Adrenal gland (tissue), 12 donors: Measurements from ENCODE around the gene FOXP4. TPM values are rescaled to one million over a fixed set of nuclear protein-coding genes. Genes with fewer than 3 reads are reported as not detected.

Experiments used
- DNase-seq, 7 donors: peaks; one replicate each; pipeline ENCODE4 v3.0.0-alpha.2; 2019 to 2020
- H3K27ac ChIP-seq, 5 donors: fragments of 200-600 bp; sonication (generic) in 4 of 5; 1 replicate in 3 of 5; 2 replicates in 2 of 5; pipeline versions ENCODE4 v1.5.1 to v1.8.0; 2016 to 2020; ENCODE audit warnings: mild to moderate bottlenecking in 1 of 5
- H3K27me3 ChIP-seq: fragments of 200-600 bp; 2 replicates; pipeline ENCODE4 v1.8.0; 2021
- H3K36me3 ChIP-seq, 2 donors: fragments of 200-600 bp; replicated peaks in 1 of 2; 1 replicate in 1 of 2; 2 replicates in 1 of 2; pipeline versions ENCODE4 v1.5.1 to v1.8.0; 2018 to 2022
- H3K4me1 ChIP-seq, 2 donors: fragments of 200-600 bp; replicated peaks in 1 of 2; 1 replicate in 1 of 2; 2 replicates in 1 of 2; pipeline versions ENCODE4 v1.5.1 to v1.8.0; 2018 to 2021
- H3K4me3 ChIP-seq, 4 donors: fragments of 200-600 bp; sonication (generic) in 3 of 4; one replicate each; pipeline ENCODE4 v1.5.1; 2016 to 2018
- H3K9me3 ChIP-seq, 3 donors: fragments of 200-600 bp; sonication (generic) in 1 of 3; replicated peaks in 1 of 3; 1 replicate in 2 of 3; 2 replicates in 1 of 3; pipeline versions ENCODE4 v1.5.1 to v1.8.0; 2016 to 2021
- CTCF ChIP-seq, 6 experiments: fragments of 450-650 bp in 4 of 6; fragments of 200-600 bp in 2 of 6; sonication (generic) in 1 of 6; IDR thresholded peaks; 1 replicate in 5 of 6; 2 replicates in 1 of 6; pipeline versions ENCODE4 v1.5.1 to v1.8.0; 2016 to 2021; ENCODE audit warnings: antibody characterized with exemption in 6 of 6, mild to moderate bottlenecking in 2 of 6, moderate library complexity in 1 of 6
- POLR2A ChIP-seq, 2 donors: fragments of 450-650 bp; IDR thresholded peaks; one replicate each; pipeline ENCODE4 v1.6.1; 2017; ENCODE audit warnings: antibody characterized with exemption in 2 of 2, mild to moderate bottlenecking in 2 of 2, moderate library complexity in 1 of 2
- WGBS, 4 donors: extraction: QIAGEN DNeasy Blood & Tissue Kit in 2 of 4; methylation state at CpG; one replicate each; pipeline versions ENCODE4 v1.1.5 to v1.1.7; 2013 to 2017; 5-methylcytosine and 5-hydroxymethylcytosine counted together
- intact Hi-C, 2 donors: fragments of 100-400 bp; cut with DNase I; formaldehyde crosslinking; loops; one replicate each; pipeline versions ENCODE4 v1.14.1 to v1.15.0; 2022 to 2023
- polyA plus RNA-seq, 3 donors: library from polyadenylated mRNA; stranded (reverse); fragments of 200-250 nt in 2 of 3; fragments of 350-450 nt in 1 of 3; fragmentation: Illumina TruSeq in 1 of 3; extraction: RNeasy Lipid Tissue Mini Kit (QIAGEN cat#74804) in 1 of 3; gene quantifications; one replicate each; pipeline ENCODE4 v1.2.3, GENCODE V29; 2013 to 2014
- total RNA-seq, 9 donors: library from RNA; depleted of rRNA in 4 of 9; stranded (reverse); fragments of >200 nt in 4 of 9; fragments of 120-200 nt in 1 of 9; fragmentation: NEBNext Ultra II Directional in 1 of 9; extraction: Animal tissue kit (Norgen Biotek cat#: 25700) in 1 of 9; gene quantifications; one replicate each; pipeline versions ENCODE4 v1.1.0 to v1.2.4, GENCODE V29; 2013 to 2023
- donor health status: healthy with polysubstance abuse.
- donor health status: Bipolar disorder and iron deficiency.
- donor health status: DM: yes; HTN: yes; CAD: no.
- donor health status: DM: no; HTN: no; CAD: no.
- donor health status: DM: no; HTN: no; CAD: no.
- donor health status: DM: yes; HTN: yes; CAD: no.

The FOXP4 gene
- total and polyA plus RNA-seq, 12 donors = 1.6 to 18.2 (median 11.3) TPM

- WGBS, 4 donors = 90 to 97% (median 94%) methylated on average over 9 to 15 of the region's 15 CpGs
- DNase-seq = no peak
- intact Hi-C loops = loop anchor here (5.0 kb wide), 3 partner anchors 132 to 222 kb away; no protein-coding TSS in a partner anchor
- H3K36me3 ChIP-seq = peaks cover 0 to 13% of the 10 kb centered on the region in 2 donors
- no peaks in the 10 kb centered on the region for H3K27me3 ChIP-seq
- H3K9me3 ChIP-seq = no peaks in the 10 kb centered on the region
- no peak overlapping the region for H3K4me3 ChIP-seq
- no peak for TF ChIP-seq POLR2A (IDR thresholded peaks at IDR 0.05)
- TF ChIP-seq CTCF (IDR thresholded peaks at IDR 0.05) = no peak
- H3K27ac ChIP-seq = no peak overlapping the region
- no peaks in the 10 kb centered on the region for H3K4me1 ChIP-seq
These were observed 48.6 kb downstream of the FOXP4 start for GRCh38 chr6:41594766-41595165.

- TF ChIP-seq POLR2A (IDR thresholded peaks at IDR 0.05) = no peak
- TF ChIP-seq CTCF (IDR thresholded peaks at IDR 0.05) = no peak
- Histone ChIP-seq H3K4me1 (no peaks in the 10 kb centered on the region), H3K4me3 (no peak overlapping the region), H3K27ac (no peak overlapping the region), H3K9me3 (no peaks in the 10 kb centered on the region), H3K36me3 (peaks cover 0 to 13% of the 10 kb centered on the region in 2 donors), H3K27me3 (no peaks in the 10 kb centered on the region)
- 87 to 97% (median 91%) methylated on average over 5 to 6 of the region's 6 CpGs for WGBS, 4 donors
- intact Hi-C loops = no loop called here
- no peak for DNase-seq
These were observed 49.0 kb downstream of the FOXP4 start for GRCh38 chr6:41595166-41595565.

GRCh38 chr6:41596096-41596685, 50.0 kb downstream of the FOXP4 start:
- DNase-seq = peak in 1 of 7 donors; percentile 33
- no peaks in the 10 kb centered on the region for H3K4me1 ChIP-seq
- H3K9me3 ChIP-seq = no peaks in the 10 kb centered on the region
- H3K27ac ChIP-seq = no peak overlapping the region
- WGBS, 4 donors = 87 to 96% (median 92%) methylated on average over 7 to 10 of the region's 10 CpGs
- TF ChIP-seq CTCF (IDR thresholded peaks at IDR 0.05) (no peak), POLR2A (IDR thresholded peaks at IDR 0.05) (no peak)
- H3K36me3 ChIP-seq = peaks cover 0 to 10% of the 10 kb centered on the region in 2 donors
- intact Hi-C loops = no loop called here
- no peak overlapping the region for H3K4me3 ChIP-seq
- H3K27me3 ChIP-seq = no peaks in the 10 kb centered on the region

- Histone ChIP-seq H3K36me3 (peaks cover 0 to 5% of the 10 kb centered on the region in 2 donors), H3K9me3 (no peaks in the 10 kb centered on the region), H3K4me3 (no peak overlapping the region), H3K4me1 (no peaks in the 10 kb centered on the region), H3K27ac (no peak overlapping the region), H3K27me3 (no peaks in the 10 kb centered on the region)
- no peak for TF ChIP-seq POLR2A (IDR thresholded peaks at IDR 0.05)
- TF ChIP-seq CTCF (IDR thresholded peaks at IDR 0.05) = no peak
- 90 to 95% (median 91%) methylated on average over 6 to 11 of the region's 11 CpGs for WGBS, 4 donors
- intact Hi-C loops = no loop called here
- DNase-seq = no peak
These were observed 50.6 kb downstream of the FOXP4 start for GRCh38 chr6:41596807-41597206.
